ENCODE results near the gene SPACA7.

GRCh38 chr13:112416647-112417046, 40.5 kb downstream of the SPACA7 start:
- TF ChIP-seq, protein P1, sequence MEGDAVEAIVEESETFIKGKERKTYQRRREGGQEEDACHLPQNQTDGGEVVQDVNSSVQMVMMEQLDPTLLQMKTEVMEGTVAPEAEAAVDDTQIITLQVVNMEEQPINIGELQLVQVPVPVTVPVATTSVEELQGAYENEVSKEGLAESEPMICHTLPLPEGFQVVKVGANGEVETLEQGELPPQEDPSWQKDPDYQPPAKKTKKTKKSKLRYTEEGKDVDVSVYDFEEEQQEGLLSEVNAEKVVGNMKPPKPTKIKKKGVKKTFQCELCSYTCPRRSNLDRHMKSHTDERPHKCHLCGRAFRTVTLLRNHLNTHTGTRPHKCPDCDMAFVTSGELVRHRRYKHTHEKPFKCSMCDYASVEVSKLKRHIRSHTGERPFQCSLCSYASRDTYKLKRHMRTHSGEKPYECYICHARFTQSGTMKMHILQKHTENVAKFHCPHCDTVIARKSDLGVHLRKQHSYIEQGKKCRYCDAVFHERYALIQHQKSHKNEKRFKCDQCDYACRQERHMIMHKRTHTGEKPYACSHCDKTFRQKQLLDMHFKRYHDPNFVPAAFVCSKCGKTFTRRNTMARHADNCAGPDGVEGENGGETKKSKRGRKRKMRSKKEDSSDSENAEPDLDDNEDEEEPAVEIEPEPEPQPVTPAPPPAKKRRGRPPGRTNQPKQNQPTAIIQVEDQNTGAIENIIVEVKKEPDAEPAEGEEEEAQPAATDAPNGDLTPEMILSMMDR (IDR thresholded peaks at IDR 0.05; ENCODE audit: poor library complexity, severe bottlenecking): no peak
- TF ChIP-seq TAF1 (IDR thresholded peaks at IDR 0.05; ENCODE audit: low read depth): no peak
- no peak for TF ChIP-seq EP300 (conservative IDR thresholded peaks at IDR 0.05; ENCODE audit: poor library complexity, severe bottlenecking)
- TF ChIP-seq EZH2 (IDR thresholded peaks at IDR 0.05; ENCODE audit: borderline replicate concordance, insufficient read depth, low read length, poor library complexity, severe bottlenecking): no peak
- TF ChIP-seq POLR2AphosphoS5 (IDR thresholded peaks at IDR 0.05): no peak
- TF ChIP-seq SMC3 (conservative IDR thresholded peaks at IDR 0.05; ENCODE audit: poor library complexity): no peak
- no peak for TF ChIP-seq MXI1 (conservative IDR thresholded peaks at IDR 0.05; ENCODE audit: poor library complexity, severe bottlenecking)
